ENCODE results near the gene CCDC88C. TPM values are rescaled to one million over a fixed set of nuclear protein-coding genes. Genes with fewer than 3 reads are reported as not detected.
"Not testable (repeated sequence)": the region's sequence is repeated elsewhere in the genome, so short reads cannot be mapped to it uniquely, and the experiment has no call there.

CCDC88C gene
- total RNA-seq, 1 donor from 2014 or later, result 17.8 TPM

DNA sequence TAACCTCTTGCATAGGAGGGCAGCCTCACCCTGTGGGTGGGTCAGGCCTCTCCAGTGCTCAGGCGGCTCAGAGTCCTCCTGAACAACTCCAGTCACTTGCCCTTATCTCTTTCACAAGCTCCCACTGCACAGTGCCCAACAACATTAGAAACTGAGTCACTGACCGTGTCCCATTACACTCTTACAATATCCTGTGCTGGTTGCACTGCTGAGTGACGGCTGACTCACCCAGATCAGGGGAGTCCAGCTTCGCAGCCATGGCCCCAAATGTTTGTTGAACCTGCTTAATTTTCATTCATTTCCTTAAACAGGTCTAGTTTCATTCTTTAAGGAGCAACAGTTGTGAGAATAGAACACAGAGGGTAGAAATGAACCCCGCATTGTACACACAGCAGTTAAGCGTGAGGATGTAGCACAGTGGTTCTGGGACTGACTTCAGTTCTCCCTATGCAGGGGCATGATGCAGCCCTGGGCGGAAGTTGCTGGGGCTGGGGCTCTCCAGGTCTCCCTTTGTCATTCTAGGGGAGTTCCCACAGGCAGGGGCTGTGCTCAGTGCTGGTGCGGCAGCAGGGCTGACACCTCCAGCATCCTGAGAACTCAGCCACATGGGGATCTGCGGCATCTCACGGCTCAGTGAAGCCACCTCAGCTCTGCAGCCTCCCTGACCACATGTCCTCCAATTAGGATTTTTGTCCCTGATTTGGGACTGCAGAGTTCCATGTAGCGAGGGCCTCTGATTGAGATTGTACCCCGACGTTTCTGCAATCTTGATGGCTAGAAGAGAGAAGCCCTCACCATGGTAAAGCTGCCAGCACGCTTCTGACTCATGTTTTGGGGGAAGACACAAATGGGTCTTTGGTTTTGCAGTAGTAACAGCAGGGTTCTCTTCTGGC, 189.3 kb downstream of the CCDC88C start:
- H3K9me3 Mint-ChIP-seq, result peaks cover 7% of the 10 kb centered on the region
- no peak overlapping the region for H3K4me2 ChIP-seq
- H3F3A ChIP-seq (ENCODE audit: low read depth), result no peaks in the 10 kb centered on the region
- no peak overlapping the region for H3K27ac ChIP-seq
- peaks cover 4% of the 10 kb centered on the region for H3K4me1 Mint-ChIP-seq
- no peaks in the 10 kb centered on the region for H3K79me2 ChIP-seq (ENCODE audit: low read depth)
- DNase-seq (ENCODE audit: low spot score), result no peak
- no peak overlapping the region for H2AFZ ChIP-seq (replicated peaks)
- no peak overlapping the region for H3K4me3 Mint-ChIP-seq
- no peaks in the 10 kb centered on the region for H3K27me3 ChIP-seq
- no peak overlapping the region for H3K27ac Mint-ChIP-seq
- no peaks in the 10 kb centered on the region for H3K36me3 ChIP-seq
- no peak overlapping the region for H3K9ac ChIP-seq
- TF ChIP-seq EZH2 (IDR thresholded peaks at IDR 0.05), result no peak
- no peaks in the 10 kb centered on the region for H4K20me1 ChIP-seq (ENCODE audit: low read depth)
- no peaks in the 10 kb centered on the region for H3K9me3 ChIP-seq (ENCODE audit: low read depth)
- H3K27me3 Mint-ChIP-seq (ENCODE audit: insufficient read depth, low read depth), result peaks cover 2% of the 10 kb centered on the region
- H3K4me1 ChIP-seq, result no peaks in the 10 kb centered on the region
- peaks cover 18% of the 10 kb centered on the region for H3K36me3 Mint-ChIP-seq
- H3K4me3 ChIP-seq, result no peak overlapping the region

DNA sequence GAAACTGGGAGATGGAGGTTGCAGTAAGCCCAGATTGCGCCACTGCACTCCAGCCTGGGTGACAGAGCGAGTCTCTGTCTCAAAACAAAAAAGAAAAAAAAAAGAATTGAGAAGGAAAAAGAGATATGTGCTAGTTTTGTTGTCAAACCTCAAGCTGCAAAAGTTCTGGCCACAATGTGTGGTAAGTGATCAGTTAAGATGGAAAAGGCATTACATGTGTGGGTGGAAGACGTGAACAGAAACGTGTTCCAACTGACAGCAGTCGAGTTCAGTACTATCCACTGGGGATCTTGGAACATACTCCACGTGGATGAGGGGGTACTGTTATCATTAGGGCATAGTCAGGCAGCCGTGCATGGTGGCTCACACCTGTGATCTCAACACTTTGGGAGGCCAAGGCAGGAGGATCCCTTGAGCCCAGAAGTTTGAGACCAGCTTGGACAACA, 190.4 kb downstream of the CCDC88C start:
- TF ChIP-seq EZH2 (IDR thresholded peaks at IDR 0.05), result no peak
- TF ChIP-seq EZH2phosphoT487 (IDR thresholded peaks at IDR 0.05), result no peak
- Histone ChIP-seq H3F3A (ENCODE audit: low read depth) (no peaks in the 10 kb centered on the region), H3K27me3 (no peaks in the 10 kb centered on the region), H2AFZ (replicated peaks) (no peak overlapping the region), H4K20me1 (ENCODE audit: low read depth) (no peaks in the 10 kb centered on the region), H3K9me3 (ENCODE audit: low read depth) (no peaks in the 10 kb centered on the region), H3K27ac (no peak overlapping the region), H3K79me2 (ENCODE audit: low read depth) (no peaks in the 10 kb centered on the region), H3K4me1 (no peaks in the 10 kb centered on the region), H3K36me3 (no peaks in the 10 kb centered on the region), H3K4me2 (no peak overlapping the region), H3K9ac (no peak overlapping the region), H3K4me3 (no peak overlapping the region)
- H3K27me3 Mint-ChIP-seq (ENCODE audit: insufficient read depth, low read depth), result peaks cover 2% of the 10 kb centered on the region
- H3K36me3 Mint-ChIP-seq, result peaks cover 15% of the 10 kb centered on the region
- H3K27ac Mint-ChIP-seq, result no peak overlapping the region
- H3K9me3 Mint-ChIP-seq, result peaks cover 4% of the 10 kb centered on the region
- no peak overlapping the region for H3K4me3 Mint-ChIP-seq
- DNase-seq (ENCODE audit: low spot score), result no peak
- H3K4me1 Mint-ChIP-seq, result no peaks in the 10 kb centered on the region

DNA sequence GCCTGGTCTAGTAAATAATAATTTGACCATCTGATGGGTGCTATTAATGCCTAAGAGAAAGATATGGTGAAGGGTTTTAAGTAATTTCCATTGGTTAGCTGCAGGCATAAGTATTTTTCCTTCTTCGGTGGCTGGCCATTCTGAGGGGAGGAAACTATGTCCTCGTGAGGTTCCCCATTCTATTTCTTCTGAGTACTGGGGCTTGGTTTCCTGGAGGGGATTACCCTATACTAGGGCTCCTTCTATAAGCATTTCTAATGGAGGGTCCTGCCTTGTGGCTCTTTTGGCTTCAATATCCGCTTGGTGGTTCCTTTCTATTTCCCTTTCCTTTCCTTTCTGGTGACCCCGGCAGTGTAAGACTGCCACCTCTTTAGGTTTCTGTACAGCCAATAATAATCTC, 191.3 kb downstream of the CCDC88C start:
- not testable (repeated sequence) for H3K36me3 ChIP-seq; H3K27me3 ChIP-seq; H3K79me2 ChIP-seq (ENCODE audit: low read depth); H3K4me1 ChIP-seq; H3K4me1 Mint-ChIP-seq; H4K20me1 ChIP-seq (ENCODE audit: low read depth); H3K27me3 Mint-ChIP-seq (ENCODE audit: insufficient read depth, low read depth); H3K9ac ChIP-seq; H3K9me3 Mint-ChIP-seq; H3K27ac ChIP-seq; H3K27ac Mint-ChIP-seq; H3F3A ChIP-seq (ENCODE audit: low read depth); H3K4me3 ChIP-seq; H3K9me3 ChIP-seq (ENCODE audit: low read depth); H3K4me2 ChIP-seq; H3K4me3 Mint-ChIP-seq; DNase-seq (ENCODE audit: low spot score); H2AFZ ChIP-seq (replicated peaks)
- H3K36me3 Mint-ChIP-seq, result peaks cover 18% of the 10 kb centered on the region

DNA sequence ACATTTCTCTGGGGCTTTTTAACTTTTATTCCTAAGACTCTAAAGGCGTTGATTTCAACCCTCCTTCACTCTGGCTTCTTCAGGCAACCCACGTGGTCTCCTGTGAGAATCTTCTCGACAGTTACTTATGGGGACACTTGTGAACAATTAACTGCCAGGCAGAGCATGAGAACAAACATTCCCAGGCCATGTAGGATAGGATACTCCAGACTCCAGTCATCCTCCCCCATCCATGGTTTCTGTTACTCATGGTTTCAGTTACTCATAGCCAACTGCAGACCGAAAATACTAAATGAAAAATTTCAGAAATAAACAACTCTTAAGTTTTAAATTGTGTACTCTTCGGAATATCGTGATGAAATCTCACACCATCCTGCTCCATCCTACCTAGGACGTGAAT, 192.6 kb downstream of the CCDC88C start:
- H3K36me3 Mint-ChIP-seq, result peaks cover 16% of the 10 kb centered on the region
- Histone ChIP-seq H3K9me3 (ENCODE audit: low read depth) (no peaks in the 10 kb centered on the region), H3K4me1 (no peaks in the 10 kb centered on the region), H3K27ac (no peak overlapping the region), H4K20me1 (ENCODE audit: low read depth) (no peaks in the 10 kb centered on the region), H3K27me3 (no peaks in the 10 kb centered on the region), H3K36me3 (no peaks in the 10 kb centered on the region), H3K4me3 (no peak overlapping the region), H3K4me2 (no peak overlapping the region), H3F3A (ENCODE audit: low read depth) (no peaks in the 10 kb centered on the region), H3K9ac (no peak overlapping the region), H2AFZ (replicated peaks) (no peak overlapping the region), H3K79me2 (ENCODE audit: low read depth) (no peaks in the 10 kb centered on the region)
- no peak overlapping the region for H3K27ac Mint-ChIP-seq
- no peak for TF ChIP-seq EZH2phosphoT487 (IDR thresholded peaks at IDR 0.05)
- TF ChIP-seq, protein P1, sequence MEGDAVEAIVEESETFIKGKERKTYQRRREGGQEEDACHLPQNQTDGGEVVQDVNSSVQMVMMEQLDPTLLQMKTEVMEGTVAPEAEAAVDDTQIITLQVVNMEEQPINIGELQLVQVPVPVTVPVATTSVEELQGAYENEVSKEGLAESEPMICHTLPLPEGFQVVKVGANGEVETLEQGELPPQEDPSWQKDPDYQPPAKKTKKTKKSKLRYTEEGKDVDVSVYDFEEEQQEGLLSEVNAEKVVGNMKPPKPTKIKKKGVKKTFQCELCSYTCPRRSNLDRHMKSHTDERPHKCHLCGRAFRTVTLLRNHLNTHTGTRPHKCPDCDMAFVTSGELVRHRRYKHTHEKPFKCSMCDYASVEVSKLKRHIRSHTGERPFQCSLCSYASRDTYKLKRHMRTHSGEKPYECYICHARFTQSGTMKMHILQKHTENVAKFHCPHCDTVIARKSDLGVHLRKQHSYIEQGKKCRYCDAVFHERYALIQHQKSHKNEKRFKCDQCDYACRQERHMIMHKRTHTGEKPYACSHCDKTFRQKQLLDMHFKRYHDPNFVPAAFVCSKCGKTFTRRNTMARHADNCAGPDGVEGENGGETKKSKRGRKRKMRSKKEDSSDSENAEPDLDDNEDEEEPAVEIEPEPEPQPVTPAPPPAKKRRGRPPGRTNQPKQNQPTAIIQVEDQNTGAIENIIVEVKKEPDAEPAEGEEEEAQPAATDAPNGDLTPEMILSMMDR (IDR thresholded peaks at IDR 0.05), result no peak
- no peak for TF ChIP-seq EZH2 (IDR thresholded peaks at IDR 0.05)
- no peaks in the 10 kb centered on the region for H3K9me3 Mint-ChIP-seq
- no peak for DNase-seq (ENCODE audit: low spot score)
- H3K4me3 Mint-ChIP-seq, result no peak overlapping the region
- H3K27me3 Mint-ChIP-seq (ENCODE audit: insufficient read depth, low read depth), result peaks cover 5% of the 10 kb centered on the region
- H3K4me1 Mint-ChIP-seq, result no peaks in the 10 kb centered on the region
